ENCODE results near the gene NFASC.

NFASC gene

DNA sequence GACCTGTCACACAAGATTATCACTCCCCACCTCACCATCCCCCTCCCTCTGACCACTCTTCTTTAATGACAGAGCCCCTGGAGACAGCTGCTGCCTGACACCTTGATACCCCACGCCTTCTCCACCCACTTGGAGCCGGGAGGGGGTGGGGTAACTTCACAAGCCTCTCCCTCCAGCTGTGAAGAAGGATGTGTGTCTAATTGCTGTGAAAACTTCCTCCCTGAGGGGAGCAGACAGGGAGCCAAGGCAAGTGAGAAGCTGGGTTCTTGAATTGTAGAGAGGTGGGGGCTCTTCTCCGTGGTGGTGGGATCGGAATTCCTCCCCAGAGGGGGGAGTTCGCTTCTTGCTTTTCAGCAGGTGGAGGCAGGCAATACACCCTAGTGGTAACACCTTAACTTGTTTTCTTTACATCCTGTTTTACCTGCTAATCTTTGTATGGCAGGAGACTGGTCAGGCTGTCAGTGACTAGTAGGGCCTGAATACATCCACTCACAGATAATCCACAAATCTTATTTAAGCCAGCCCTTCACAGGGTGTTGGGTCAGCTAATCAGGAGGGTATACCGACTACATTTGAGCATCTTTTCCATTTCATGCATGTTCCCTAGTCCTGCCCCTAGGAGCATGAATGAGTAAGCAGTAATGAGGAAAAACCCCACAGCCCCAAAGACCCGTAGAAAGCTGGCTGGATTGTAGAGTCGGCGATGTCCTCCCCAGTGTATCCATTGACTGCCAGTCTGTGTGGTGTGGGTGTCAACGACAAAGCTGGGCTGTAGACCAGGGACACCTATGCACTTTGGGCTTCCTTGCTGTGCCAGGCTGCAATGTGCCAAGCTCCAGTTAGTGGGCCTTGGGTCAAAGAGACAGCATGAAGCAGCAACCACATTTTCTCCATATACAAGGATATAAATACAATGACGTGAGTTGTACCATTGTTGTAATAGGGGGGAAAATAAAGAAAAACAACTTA lies 57.3 kb downstream of the NFASC start:
- no peak for DNase-seq (ENCODE audit: low read depth, low spot score)

DNA sequence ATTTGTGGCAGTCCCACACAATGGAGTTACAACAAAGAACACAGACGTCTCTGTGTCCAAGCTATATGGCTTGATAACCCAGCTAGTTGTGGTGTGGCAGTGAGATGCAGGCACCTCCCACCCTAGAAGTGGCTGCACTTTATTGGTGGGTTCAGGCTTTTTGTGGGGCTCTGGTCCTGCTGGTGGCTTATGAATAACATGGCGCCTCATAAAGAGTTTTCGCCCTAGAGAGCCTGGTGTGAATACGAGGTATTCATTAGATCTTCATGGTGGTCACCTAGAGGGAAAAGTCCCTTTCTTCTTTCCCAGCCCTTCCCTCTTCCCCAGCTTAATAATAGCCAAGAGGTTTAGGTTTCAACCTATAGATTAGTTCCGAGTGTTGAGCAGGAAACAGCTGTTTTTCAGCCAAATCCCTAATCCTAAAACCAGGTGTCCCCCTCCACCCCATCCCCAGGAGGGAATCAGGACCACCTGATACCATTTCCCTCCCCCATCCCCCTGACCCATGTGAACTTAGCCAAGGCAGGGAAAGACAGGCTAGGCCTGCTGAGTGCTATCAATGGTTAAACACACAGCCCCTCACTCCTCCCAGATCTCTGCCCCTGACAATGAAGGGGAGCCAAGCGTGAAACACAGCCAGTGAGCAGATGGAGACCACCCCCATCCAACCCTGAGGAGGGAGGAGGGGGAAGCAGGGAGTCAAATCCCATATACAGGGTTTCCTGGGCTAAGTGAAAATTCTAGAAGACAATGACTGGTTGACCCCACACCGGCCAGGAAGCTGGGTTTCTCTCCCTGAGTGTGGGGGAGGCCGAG lies 58.2 kb downstream of the NFASC start:
- no peak for DNase-seq (ENCODE audit: low read depth, low spot score)

DNA sequence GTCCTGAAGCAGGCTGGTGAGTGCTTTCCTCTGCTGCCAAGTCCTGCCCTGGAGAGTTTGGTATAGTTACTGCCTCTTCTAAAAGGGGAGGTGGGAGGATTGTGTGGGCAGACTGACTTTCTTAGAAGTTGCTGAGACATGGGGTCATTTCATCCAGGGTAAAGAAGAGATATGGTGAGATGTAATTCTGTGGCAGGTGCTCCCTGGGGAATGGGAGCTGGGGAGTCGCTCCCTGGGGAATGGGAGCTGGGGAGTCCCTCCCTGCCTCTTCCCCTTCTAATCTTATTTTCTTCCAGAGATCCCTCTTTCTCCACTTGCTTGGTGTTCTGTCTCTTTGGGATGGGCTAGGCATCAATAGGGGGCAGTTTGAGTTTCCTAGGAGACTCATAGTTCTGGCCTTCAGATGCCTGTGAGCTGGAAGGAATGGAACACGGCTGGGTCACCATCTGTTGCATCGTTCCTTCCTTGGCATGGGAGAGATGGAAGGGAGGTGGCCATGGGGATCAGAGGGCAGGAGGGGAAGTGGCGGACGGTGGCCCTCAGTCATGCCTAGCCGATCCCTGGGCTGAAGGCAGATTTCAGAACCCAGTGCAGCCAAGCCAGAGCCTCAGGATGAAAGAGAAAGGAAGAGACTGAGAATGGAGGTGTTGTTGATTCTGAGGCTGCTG lies 59.0 kb downstream of the NFASC start:
- no peak for DNase-seq (ENCODE audit: low read depth, low spot score)

DNA sequence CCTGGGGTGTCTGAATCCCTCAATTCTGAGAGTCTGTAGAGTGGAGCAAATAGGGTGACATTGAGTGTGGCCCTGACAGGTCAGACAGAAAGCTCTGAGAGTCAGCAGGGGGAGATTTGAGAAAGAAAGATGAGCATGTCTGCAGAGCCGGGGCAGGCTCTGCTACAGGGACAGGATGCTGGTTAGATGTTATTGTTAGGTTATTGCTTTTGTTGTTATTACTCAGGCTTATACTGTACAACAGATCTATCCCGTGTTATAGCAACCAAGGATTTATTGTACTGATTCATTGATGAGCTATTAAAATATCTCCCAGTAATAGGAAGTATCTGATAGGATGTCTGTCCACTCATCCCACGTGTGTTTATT lies 59.5 kb downstream of the NFASC start:
- no peak for DNase-seq (ENCODE audit: low read depth, low spot score)

DNA sequence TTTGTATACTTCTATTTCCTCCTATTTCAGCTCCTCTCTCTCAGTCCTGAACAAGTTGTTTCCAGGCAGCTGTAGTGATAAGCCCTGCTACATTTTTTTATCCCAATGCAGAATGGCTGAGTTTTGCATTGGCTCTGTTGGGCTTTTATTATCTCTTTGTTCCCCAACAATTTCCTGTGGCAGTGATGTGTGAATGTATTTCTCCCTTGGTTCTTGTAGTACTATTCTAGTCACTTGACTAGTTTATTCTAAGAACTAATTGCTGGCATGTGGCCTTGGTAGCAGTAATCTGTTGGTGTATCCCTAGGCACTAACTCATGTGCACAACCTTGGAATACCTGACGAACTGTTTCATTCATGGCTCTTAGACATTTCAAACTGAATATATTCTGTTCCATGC lies 60.7 kb downstream of the NFASC start:
- no peak for DNase-seq (ENCODE audit: low read depth, low spot score)

DNA sequence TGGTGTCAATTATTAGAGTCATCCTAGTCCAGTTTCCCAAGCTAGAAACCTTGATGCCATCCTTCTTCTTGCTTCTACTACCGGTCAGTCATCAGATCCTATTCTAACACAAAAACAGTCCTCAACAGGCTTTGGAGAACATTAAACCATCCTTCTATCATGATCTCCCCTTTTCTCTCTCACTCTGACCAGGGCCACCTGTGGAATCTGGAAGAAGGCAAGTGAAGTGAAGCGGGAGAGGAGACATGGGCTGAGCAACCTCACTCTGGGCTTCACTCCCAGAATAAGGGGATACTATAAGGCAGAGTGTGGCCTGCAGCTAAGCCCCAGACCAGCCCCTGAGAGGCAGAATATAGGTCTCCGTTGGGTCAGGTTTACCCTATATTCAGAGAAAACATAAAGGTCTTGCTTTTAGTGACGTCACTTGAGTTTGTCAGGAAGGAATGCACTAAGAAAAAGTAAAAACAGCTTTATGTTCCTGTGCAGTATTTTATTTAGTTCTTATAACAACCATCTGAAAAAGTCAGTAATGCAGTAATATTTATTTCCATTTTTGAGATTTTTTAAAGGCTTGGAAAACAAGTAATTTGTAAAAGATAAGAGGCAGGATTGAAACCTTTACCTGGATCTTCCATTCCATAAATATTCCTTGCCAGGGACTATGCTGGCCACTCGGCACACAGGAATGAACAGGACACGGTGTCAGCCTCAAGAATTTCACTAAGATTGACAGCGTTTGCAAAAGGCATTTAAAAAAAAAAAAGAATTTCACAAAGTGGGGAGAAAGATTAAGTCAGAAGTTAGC lies 61.3 kb downstream of the NFASC start:
- no peak for DNase-seq (ENCODE audit: low read depth, low spot score)

DNA sequence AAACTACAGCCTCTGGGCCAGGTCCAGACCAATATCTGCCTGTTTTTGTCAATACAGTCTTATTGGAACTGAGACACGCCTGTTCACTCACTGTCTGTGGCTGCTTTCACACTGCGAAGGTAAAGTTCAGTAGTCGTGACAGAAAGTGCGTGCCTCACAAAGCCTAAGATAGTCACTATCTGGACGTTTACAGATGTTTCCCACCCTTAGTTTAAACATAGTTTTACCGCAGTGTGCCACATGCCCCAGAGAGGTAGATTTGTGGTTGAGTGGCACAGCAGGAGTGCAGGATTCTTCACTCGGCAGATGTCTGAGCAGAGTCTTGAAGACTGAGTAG lies 61.9 kb downstream of the NFASC start:
- DNase-seq (ENCODE audit: low read depth, low spot score) = no peak

DNA sequence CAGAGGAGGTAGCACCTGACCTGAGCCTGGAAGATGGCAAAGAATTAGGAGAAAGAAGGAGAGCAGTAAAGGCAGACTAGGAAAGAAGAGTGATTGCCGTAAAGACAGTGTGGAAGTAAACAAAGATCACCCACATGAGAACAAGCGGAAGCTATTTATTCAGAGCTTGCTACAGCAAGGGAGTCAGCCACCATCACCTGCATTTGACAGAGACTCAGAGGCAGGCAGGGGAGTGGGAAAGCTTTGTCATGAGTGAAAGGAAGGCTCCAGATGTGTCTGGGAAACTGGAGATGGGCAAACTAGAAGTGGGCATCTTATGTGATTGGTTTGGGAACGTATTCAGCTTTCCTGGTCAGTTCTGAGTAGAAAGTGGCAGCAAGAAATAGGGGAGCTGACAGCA lies 64.5 kb downstream of the NFASC start:
- DNase-seq (ENCODE audit: low read depth, low spot score) = no peak

DNA sequence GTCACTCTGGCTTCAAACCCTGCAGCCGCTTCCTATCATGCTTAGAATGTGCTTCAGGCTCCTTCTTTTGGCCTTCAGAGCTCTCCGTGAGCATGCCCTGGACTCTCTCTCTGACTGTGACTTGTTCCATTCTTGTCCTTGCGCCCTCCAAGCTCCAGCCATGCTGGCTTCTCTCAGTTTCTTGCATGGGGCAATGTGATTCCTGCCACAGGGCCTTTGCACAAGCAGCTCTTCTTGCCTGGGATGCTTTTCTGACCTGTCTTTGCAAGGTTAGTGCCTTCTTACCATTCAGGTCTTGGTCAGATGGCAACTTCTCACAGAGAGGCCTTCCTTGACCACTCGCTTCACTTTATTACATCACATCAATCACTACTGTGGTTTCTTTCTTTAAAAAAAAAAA lies 66.1 kb downstream of the NFASC start:
- DNase-seq (ENCODE audit: low read depth, low spot score) = no peak

DNA sequence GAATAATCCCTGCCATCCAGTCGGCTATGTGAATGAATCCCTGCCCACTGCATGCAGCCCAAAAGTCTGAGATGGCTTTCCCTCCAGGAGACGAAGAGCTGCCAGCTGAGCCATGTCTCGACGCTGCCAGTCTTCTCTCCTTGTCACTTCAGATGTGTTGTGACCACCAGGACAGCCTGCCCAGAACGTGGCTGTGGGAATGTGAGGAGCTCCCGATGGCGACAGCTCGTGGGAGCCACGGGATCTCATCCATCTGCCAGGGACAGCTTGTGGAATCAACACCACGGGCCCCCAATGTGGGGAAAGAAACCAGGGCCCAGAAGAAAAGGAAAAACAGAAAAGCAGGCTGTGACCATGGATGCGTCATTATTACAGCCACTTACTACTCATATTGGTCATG lies 67.2 kb downstream of the NFASC start:
- DNase-seq (ENCODE audit: low read depth, low spot score) = no peak

DNA sequence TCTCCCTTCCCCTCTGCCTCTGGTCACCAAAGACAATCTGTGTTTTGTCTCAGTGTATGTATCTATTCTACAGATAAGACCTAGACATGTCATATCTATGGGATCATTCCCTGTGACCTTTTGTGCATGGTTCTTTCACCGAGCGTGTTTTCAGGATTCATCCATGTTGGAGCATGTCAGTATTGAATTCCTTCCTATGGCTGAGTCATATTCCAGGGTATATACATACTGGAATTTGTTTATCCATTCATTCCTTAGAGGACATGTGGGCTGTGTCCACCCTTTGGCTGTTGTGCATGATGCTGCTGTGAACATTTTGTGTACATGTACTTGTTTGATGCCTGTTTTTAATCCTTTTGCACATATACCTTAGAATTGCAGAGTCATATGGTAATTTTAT lies 69.9 kb downstream of the NFASC start:
- DNase-seq (ENCODE audit: low read depth, low spot score) = no peak

DNA sequence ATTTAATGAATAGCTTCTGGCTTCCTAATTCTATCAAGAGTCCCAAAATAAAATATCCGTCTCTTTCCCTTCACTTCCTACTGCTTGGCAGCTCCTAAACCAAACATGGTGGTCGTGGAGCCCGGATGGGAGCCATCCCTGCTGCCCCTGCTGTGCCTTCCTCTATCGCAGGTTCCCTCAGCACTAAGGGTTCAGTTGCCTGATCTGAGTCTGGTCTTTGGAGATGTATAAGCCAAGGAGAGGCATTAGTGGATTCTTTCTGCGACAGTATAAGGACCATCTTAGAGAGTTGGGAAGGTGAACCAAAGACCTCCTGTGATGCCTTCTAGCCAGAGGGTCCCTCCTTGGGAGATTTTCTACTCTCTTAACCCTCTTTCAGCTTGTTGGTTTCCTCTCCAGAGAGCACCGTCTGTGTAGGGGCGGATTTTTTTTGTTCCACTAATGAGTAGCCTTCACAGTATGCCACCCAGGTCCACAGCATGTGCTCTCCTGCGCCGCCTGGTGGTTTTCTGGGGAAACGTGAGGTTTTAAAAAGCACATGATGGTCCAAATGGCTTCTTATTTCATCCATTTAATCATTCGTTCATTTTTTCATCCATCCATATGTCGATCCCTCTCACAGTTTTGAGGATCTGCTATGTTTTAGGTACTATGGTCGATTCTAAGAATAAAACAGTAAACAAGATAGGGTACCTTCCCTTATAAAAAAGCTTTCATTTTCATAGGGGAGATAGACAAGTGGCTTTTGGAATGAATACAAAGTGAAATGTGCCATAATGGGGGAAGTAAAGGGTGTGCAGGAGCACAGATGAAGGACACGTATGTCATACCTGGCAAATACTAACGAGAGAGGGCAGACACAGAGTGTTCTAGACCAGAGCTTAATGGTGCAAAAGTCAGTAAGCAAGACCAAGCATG lies 71.0 kb downstream of the NFASC start:
- no peak for DNase-seq (ENCODE audit: low read depth, low spot score)

DNA sequence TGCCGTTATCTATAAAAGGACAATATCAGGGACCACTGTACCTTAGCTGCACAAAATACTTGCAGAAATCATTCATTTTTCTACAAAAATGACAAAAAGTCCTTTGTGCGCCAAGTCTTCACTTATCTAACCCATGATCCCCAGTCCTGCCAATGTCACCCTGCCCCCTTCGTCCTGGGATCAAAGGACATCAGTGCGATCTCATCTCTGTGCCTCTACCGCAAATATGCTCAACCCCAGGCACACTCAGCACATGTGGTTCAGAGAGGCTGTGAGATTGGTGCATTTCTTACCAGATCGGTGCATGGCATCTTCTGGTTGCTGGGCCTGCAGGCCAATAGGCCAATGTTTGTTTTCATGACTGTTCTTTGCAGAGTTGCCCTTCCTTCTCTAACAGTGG lies 72.8 kb downstream of the NFASC start:
- no peak for DNase-seq (ENCODE audit: low read depth, low spot score)

DNA sequence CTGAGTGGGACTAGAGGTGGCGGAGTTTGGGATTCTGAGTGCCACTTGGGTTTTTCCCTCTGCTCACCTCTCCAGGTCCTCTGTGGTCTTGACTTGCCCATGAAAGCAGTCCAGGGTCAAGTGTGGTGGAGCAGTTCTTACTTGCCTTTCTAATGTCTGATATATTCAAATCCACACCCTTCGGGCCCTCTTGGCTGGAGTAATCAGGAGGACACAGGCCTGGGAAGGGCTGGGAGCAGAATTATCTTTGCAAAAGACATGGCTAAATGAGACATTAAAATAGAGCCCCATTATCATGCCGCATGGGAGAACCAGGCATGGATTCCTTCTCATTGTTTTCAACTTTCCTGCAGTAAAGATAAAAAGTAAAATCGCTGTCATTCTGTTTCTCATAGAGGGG lies 74.0 kb downstream of the NFASC start:
- DNase-seq (ENCODE audit: low read depth, low spot score) = no peak

DNA sequence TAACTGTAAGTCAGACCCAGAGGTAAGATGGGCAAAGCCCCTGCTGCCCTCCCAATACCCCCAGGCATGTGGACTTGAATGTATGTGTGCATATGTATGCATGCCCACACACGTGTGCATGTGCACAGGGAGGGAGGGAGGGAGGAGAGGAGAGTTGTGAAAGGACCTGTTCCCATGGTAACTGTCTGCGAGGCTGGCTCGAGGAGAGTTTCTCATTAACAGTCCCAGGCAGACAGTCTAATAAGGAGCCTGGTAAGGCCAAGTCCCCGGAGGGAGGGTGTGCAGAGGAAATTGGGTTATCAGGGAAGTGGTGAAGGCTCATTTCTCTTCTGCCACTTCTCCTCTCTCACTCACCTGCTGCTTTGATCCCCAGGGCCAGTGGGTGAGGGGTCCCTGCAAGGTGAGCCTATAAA lies 74.9 kb downstream of the NFASC start:
- no peak for DNase-seq (ENCODE audit: low read depth, low spot score)

DNA sequence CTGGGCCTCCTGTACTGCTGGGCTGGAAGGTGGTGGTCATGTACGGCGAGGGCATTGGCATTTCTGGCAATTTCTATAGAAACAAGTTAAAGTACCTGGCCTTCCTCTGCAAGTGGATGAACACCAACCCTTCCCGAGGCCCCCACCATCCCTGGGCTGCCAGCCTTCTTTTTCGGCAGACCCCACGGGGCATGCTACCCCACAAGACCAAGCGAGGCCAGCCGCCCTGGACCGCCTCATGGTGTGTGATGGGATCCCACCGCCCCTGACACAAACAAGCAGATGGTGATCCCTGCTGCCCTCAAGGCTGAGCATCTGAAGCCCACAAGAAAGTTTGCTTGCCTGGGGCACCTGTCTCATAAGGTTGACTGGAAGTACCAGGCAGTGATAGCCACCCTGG lies 76.0 kb downstream of the NFASC start:
- DNase-seq (ENCODE audit: low read depth, low spot score) = no peak

DNA sequence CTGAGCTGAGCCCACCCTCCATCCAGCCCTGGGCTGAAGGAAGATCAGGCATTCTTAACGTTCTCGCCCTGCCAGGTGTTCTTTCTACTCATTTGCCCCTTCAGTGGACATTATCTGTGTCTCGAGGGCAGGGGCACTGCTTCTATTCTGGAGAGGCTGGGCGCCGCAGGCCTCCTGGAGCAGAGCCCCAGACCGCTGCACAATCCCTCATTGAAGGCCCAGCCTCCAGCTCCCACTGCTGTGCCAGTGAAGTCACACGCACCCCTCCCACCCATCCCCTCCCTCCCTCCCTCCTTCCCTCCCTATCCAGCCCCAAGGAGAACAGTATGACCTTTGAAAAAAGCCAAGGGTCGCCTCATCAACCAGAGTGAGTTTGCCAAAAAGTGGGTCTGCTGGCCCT lies 76.7 kb downstream of the NFASC start:
- DNase-seq (ENCODE audit: low read depth, low spot score) = no peak

DNA sequence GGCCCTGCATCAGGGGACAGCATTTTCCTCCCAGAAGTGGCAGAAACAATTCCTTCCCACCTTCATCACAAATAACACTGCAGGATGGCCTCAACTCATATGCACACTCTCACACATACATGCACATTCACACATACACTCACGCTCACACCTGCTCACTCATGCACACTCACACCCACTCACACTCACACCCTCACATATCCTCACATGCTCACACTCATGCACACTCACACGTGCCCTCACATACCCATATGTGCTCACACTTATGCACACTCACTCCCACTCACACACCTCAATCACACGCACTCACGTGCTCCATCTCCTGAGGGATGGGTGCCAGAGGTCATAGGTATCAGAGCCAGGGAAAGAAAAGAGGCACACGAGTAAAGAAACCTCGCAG lies 77.1 kb downstream of the NFASC start:
- DNase-seq (ENCODE audit: low read depth, low spot score) = no peak

DNA sequence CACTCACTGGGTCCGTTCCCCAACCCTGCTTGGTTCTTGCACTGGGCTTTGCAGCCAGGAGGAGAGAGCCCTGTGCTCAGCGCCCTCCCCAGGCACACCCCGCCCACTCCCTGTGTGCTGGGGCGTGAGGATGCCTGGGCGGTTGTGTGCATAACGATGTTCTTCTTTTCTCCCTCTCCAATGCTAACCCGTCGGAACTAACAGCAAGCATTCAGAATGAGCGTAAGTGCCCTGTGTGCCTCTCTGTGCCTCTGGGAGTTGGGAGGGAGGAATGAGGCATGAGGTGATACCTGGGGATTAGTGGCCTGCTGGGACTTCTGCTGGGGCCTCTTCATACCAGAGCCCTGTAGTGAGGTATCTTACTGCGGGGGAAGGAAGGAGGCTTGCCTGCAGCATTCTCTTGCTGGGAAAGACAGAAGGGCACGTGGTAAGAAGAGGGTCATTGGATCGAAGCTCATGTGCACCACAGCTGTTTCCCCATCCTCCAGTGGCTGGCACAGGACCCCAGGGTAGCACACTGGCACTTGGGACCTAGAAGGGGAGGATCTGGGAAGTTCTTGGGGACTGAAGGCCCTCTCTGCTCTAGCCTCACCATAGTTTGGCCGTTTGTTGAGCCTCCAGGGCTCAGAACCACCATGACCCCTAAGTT lies 79.8 kb downstream of the NFASC start:
- no peak for DNase-seq (ENCODE audit: low read depth, low spot score)

All from brain pericyte (primary cell).